Thyroid gland (tissue), 4 donors: Measurements from ENCODE around the gene ATP5F1C.

Source experiments
- POLR2A ChIP-seq, 2 donors: fragments of 450-650 bp; IDR thresholded peaks; one replicate each; pipeline ENCODE4 v1.6.1; 2017; ENCODE audit warnings: antibody characterized with exemption in 2 of 2, mild to moderate bottlenecking in 2 of 2, moderate library complexity in 1 of 2
- TF ChIP-seq, protein P1 (sequence below), 6 experiments: fragments of 200-600 bp in 3 of 6; fragments of 450-650 bp in 3 of 6; sonication (generic) in 3 of 6; IDR thresholded peaks; one replicate each; pipeline ENCODE4 v1.5.1; 2016 to 2019; ENCODE audit warnings: antibody characterized with exemption in 6 of 6, mild to moderate bottlenecking in 2 of 6, inconsistent platforms in 1 of 6, moderate library complexity in 1 of 6

DNA sequence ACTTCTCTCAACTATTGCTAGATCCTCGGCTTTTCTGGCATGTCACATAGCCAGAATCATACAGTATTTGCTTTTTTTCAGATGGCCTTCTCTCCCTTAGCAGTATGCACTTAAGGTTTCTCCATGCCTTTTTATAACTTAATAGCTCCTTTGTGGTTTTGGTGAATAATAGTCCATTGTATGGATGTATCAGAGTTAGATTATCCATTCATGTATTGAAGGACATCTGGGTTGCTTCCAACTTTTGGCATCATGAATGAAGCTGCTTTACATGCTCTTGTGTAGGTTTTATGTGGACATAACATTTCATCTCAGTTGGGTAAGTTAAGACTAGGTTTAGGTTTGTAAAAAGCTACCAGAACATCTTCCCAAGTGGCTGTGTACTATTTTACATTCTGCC is 4.6 kb downstream of the ATP5F1C start:
- TF ChIP-seq, protein P1, sequence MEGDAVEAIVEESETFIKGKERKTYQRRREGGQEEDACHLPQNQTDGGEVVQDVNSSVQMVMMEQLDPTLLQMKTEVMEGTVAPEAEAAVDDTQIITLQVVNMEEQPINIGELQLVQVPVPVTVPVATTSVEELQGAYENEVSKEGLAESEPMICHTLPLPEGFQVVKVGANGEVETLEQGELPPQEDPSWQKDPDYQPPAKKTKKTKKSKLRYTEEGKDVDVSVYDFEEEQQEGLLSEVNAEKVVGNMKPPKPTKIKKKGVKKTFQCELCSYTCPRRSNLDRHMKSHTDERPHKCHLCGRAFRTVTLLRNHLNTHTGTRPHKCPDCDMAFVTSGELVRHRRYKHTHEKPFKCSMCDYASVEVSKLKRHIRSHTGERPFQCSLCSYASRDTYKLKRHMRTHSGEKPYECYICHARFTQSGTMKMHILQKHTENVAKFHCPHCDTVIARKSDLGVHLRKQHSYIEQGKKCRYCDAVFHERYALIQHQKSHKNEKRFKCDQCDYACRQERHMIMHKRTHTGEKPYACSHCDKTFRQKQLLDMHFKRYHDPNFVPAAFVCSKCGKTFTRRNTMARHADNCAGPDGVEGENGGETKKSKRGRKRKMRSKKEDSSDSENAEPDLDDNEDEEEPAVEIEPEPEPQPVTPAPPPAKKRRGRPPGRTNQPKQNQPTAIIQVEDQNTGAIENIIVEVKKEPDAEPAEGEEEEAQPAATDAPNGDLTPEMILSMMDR (IDR thresholded peaks at IDR 0.05): no peak
- no peak for TF ChIP-seq POLR2A (IDR thresholded peaks at IDR 0.05)
